HepG2 (cell line): ENCODE results near the gene CAPN3. TPM values are rescaled to one million over a fixed set of nuclear protein-coding genes. Genes with fewer than 3 reads are reported as not detected.

Experiments
- AHDC1 ChIP-seq: sonication (generic); formaldehyde crosslinking; IDR thresholded peaks from 2 replicates; pipeline ENCODE4 v1.5.1; 2020; ENCODE audit warnings: mild to moderate bottlenecking, missing genetic modification reagents, borderline replicate concordance
- ARID5B ChIP-seq: IDR thresholded peaks from 2 replicates; pipeline ENCODE4 v1.4.0; 2020; ENCODE audit warnings: mild to moderate bottlenecking, missing genetic modification reagents
- ASH2L ChIP-seq: fragments of 300-600, 200-600 bp; sonication (generic); IDR thresholded peaks from 2 replicates; pipeline ENCODE4 v1.7.0; 2017; ENCODE audit warnings: low read depth, mild to moderate bottlenecking, moderate library complexity, mixed read lengths, low read length; ENCODE audit not compliant: insufficient read length
- CENPX ChIP-seq: sonication (generic); formaldehyde crosslinking; IDR thresholded peaks from 2 replicates; pipeline ENCODE4 v1.9.0; 2021; ENCODE audit warnings: mild to moderate bottlenecking, missing genetic modification reagents, moderate library complexity
- CERS6 ChIP-seq: sonication (generic); formaldehyde crosslinking; IDR thresholded peaks from 2 replicates; pipeline ENCODE4 v1.5.0; 2020; ENCODE audit warnings: missing genetic modification reagents
- MNT ChIP-seq: fragments of 450-650 bp; IDR thresholded peaks from 2 replicates; pipeline ENCODE4 v1.6.1; 2016
- MYPOP ChIP-seq: sonication (generic); formaldehyde crosslinking; IDR thresholded peaks from 2 replicates; pipeline ENCODE4 v1.8.1; 2023; ENCODE audit warnings: mild to moderate bottlenecking, moderate library complexity, missing genetic modification reagents
- TCF7L2 ChIP-seq: IDR thresholded peaks from 2 replicates; pipeline ENCODE4 v1.6.1; 2011; ENCODE audit warnings: mild to moderate bottlenecking, low read depth, low read length, moderate library complexity
- ZBTB10 ChIP-seq: sonication (generic); formaldehyde crosslinking; IDR thresholded peaks from 2 replicates; pipeline ENCODE4 v1.4.0; 2020; ENCODE audit warnings: missing genetic modification reagents, borderline replicate concordance
- ZNF326 ChIP-seq: sonication (generic); formaldehyde crosslinking; IDR thresholded peaks from 2 replicates; pipeline ENCODE4 v1.4.0; 2020; ENCODE audit warnings: missing genetic modification reagents, borderline replicate concordance
- ZNF816 ChIP-seq: sonication (generic); formaldehyde crosslinking; IDR thresholded peaks from 2 replicates; pipeline ENCODE4 v1.8.0; 2022; ENCODE audit warnings: missing genetic modification reagents, mild to moderate bottlenecking, borderline replicate concordance
- polyA plus RNA-seq, 8 experiments: library from polyadenylated mRNA; depleted of rRNA in 3 of 8; stranded (reverse) in 7 of 8; unstranded in 1 of 8; fragments of >200 nt; fragmentation: Illumina TruSeq in 4 of 8; extraction: Trizol in 4 of 8; gene quantifications; 2 replicates each; pipeline versions ENCODE4 v1.2.1 to v1.2.3, GENCODE V29; 2011 to 2016; ENCODE audit warnings: low read depth in 4 of 8, missing spikeins in 1 of 8, mixed read lengths in 1 of 8; ENCODE audit not compliant: insufficient read depth in 1 of 8
- total RNA-seq, 5 experiments: library from RNA; depleted of rRNA; stranded (reverse); fragments of >200 nt; fragmentation: Illumina TruSeq; extraction: Trizol; gene quantifications; 2 replicates each; pipeline ENCODE4 v1.2.3, GENCODE V29; 2016; ENCODE audit warnings: low read depth in 1 of 5

CAPN3 gene
- total and polyA plus RNA-seq, 2 of the 13 experiments (the other 11 are each of a cell fraction or from before 2014, with no cell fraction given): 1.3 to 4.6 TPM

GRCh38 chr15:42385206-42385979 lies 26.1 kb downstream of the CAPN3 start (continued):
- TF ChIP-seq ZBTB10 (CRISPR knock-in tag) (no peak), ASH2L (no peak), MYPOP (CRISPR knock-in tag) (no peak), CENPX (CRISPR knock-in tag) (no peak), ZNF816 (CRISPR knock-in tag) (no peak), CERS6 (CRISPR knock-in tag) (no peak), ZNF326 (CRISPR knock-in tag) (no peak), MNT (no peak), TCF7L2 (no peak), AHDC1 (no peak), ARID5B (peak; percentile 24; the same call in 1 of the 2 replicates)
